Loucy (cell line): ENCODE results near the gene FJX1.

Source experiments
- H2AFZ ChIP-seq: fragments of 200-600 bp; sonication (generic); 2 replicates; pipeline ENCODE4 v1.6.0; 2016; ENCODE audit warnings: antibody characterized with exemption, mild to moderate bottlenecking, low read length, moderate library complexity
- H3F3A ChIP-seq: fragments of 200-600 bp; 2 replicates; pipeline ENCODE4 v1.6.0; 2016; ENCODE audit warnings: antibody characterized with exemption, low read depth, mild to moderate bottlenecking
- H3K27me3 ChIP-seq: fragments of 200-600 bp; sonication (generic); 2 replicates; pipeline ENCODE4 v1.6.1; 2014; ENCODE audit warnings: low read length, mild to moderate bottlenecking; ENCODE audit not compliant: insufficient read depth, poor library complexity, severe bottlenecking
- H3K36me3 ChIP-seq: fragments of 200-600 bp; sonication (generic); 2 replicates; pipeline ENCODE4 v1.6.1; 2016; ENCODE audit warnings: low read length; ENCODE audit not compliant: insufficient read depth
- H3K4me1 ChIP-seq: fragments of 200-600 bp; sonication (generic); 2 replicates; pipeline ENCODE4 v1.5.1; 2014; ENCODE audit warnings: low read length, mild to moderate bottlenecking; ENCODE audit not compliant: insufficient read depth, poor library complexity, severe bottlenecking
- H3K4me2 ChIP-seq: fragments of 200-600 bp; sonication (generic); 2 replicates; pipeline ENCODE4 v1.6.0; 2014; ENCODE audit warnings: antibody characterized with exemption, low read length, low read depth, mild to moderate bottlenecking; ENCODE audit not compliant: poor library complexity, severe bottlenecking
- H3K4me3 ChIP-seq: fragments of 200-600 bp; sonication (generic); 2 replicates; pipeline ENCODE4 v1.5.1; 2014; ENCODE audit warnings: low read length, mild to moderate bottlenecking, mixed read lengths; ENCODE audit not compliant: poor library complexity, severe bottlenecking
- H3K79me2 ChIP-seq: fragments of 200-600 bp; sonication (generic); 2 replicates; pipeline ENCODE4 v1.6.1; 2014; ENCODE audit warnings: low read length; ENCODE audit not compliant: insufficient read depth
- H3K9ac ChIP-seq: fragments of 200-600 bp; sonication (generic); 2 replicates; pipeline ENCODE4 v1.6.0; 2014; ENCODE audit warnings: mild to moderate bottlenecking, low read depth, low read length, moderate library complexity; ENCODE audit not compliant: poor library complexity, severe bottlenecking
- H3K9me2 ChIP-seq: fragments of 200-600 bp; sonication (generic); replicated peaks from 2 replicates; pipeline ENCODE4 v1.6.1; 2016; ENCODE audit warnings: low read depth, low read length, mixed read lengths
- H3K9me3 ChIP-seq: fragments of 200-600 bp; sonication (generic); 2 replicates; pipeline ENCODE4 v1.6.1; 2014; ENCODE audit warnings: mild to moderate bottlenecking, antibody characterized with exemption, low read length, low read depth; ENCODE audit not compliant: insufficient read depth
- H4K20me1 ChIP-seq: fragments of 200-600 bp; sonication (generic); 2 replicates; pipeline ENCODE4 v1.6.0; 2014; ENCODE audit warnings: antibody characterized with exemption, low read length, mild to moderate bottlenecking; ENCODE audit not compliant: insufficient read depth, poor library complexity, severe bottlenecking
- EZH2phosphoT487 ChIP-seq: fragments of 200-600 bp; IDR thresholded peaks from 2 replicates; pipeline ENCODE4 v1.6.1; 2018; ENCODE audit warnings: antibody characterized with exemption, mild to moderate bottlenecking, moderate library complexity, borderline replicate concordance
- TF ChIP-seq, protein P1 (sequence below): fragments of 200-600 bp; sonication (generic); conservative IDR thresholded peaks from 2 replicates; pipeline ENCODE4 v1.5.1; 2014; ENCODE audit warnings: mild to moderate bottlenecking, antibody characterized with exemption, low read length

FJX1 gene

GRCh38 chr11:35629511-35629910, 11.3 kb downstream of the FJX1 start:
- H3K9me2 ChIP-seq = no peaks in the 10 kb centered on the region
- H4K20me1 ChIP-seq = no peaks in the 10 kb centered on the region
- TF ChIP-seq, protein P1, sequence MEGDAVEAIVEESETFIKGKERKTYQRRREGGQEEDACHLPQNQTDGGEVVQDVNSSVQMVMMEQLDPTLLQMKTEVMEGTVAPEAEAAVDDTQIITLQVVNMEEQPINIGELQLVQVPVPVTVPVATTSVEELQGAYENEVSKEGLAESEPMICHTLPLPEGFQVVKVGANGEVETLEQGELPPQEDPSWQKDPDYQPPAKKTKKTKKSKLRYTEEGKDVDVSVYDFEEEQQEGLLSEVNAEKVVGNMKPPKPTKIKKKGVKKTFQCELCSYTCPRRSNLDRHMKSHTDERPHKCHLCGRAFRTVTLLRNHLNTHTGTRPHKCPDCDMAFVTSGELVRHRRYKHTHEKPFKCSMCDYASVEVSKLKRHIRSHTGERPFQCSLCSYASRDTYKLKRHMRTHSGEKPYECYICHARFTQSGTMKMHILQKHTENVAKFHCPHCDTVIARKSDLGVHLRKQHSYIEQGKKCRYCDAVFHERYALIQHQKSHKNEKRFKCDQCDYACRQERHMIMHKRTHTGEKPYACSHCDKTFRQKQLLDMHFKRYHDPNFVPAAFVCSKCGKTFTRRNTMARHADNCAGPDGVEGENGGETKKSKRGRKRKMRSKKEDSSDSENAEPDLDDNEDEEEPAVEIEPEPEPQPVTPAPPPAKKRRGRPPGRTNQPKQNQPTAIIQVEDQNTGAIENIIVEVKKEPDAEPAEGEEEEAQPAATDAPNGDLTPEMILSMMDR = no peak
- no peak for TF ChIP-seq EZH2phosphoT487
- no peaks in the 10 kb centered on the region for H3K27me3 ChIP-seq
- peaks cover 21% of the 10 kb centered on the region for H3K4me1 ChIP-seq
- no peaks in the 10 kb centered on the region for H3F3A ChIP-seq
- H2AFZ ChIP-seq = no peak overlapping the region
- H3K9ac ChIP-seq = no peak overlapping the region
- H3K79me2 ChIP-seq = no peaks in the 10 kb centered on the region
- no peak overlapping the region for H3K4me3 ChIP-seq
- no peaks in the 10 kb centered on the region for H3K9me3 ChIP-seq
- H3K4me2 ChIP-seq = no peak overlapping the region
- H3K36me3 ChIP-seq = no peaks in the 10 kb centered on the region

DNA sequence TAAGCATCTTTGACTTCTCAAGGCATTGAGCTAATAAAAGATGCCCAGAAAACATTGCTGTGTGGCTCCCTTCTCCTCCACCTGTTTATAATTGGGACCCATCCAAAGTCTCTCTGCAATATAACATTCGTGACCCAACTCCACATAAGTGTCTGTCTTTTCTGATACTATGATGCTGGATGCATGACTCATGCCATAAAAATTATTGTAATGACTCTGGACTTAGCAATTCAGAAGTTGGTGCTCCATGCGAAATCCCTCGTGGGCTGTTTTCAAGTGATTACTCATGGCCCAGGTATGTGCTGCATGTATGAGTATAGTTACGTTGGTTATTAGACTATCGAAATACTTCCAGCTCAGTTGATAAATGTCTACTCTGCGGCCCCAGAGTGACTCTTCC, 11.7 kb downstream of the FJX1 start:
- no peaks in the 10 kb centered on the region for H3F3A ChIP-seq

GRCh38 chr11:35631891-35632290, 13.6 kb downstream of the FJX1 start:
- Histone ChIP-seq H3K27me3 (no peaks in the 10 kb centered on the region), H3K4me2 (no peak overlapping the region), H3K4me3 (no peak overlapping the region), H3F3A (no peaks in the 10 kb centered on the region), H3K9me3 (no peaks in the 10 kb centered on the region), H3K9ac (no peak overlapping the region), H3K9me2 (no peaks in the 10 kb centered on the region), H3K79me2 (no peaks in the 10 kb centered on the region), H4K20me1 (no peaks in the 10 kb centered on the region), H3K36me3 (no peaks in the 10 kb centered on the region), H2AFZ (no peak overlapping the region), H3K4me1 (peaks cover 24% of the 10 kb centered on the region)
- no peak for TF ChIP-seq EZH2phosphoT487
- TF ChIP-seq, protein P1 = no peak

More for the DNA sequence above, 11.7 kb downstream of the FJX1 start:
- no peak overlapping the region for H3K4me2 ChIP-seq
- H3K4me1 ChIP-seq = peaks cover 24% of the 10 kb centered on the region
- no peaks in the 10 kb centered on the region for H3K36me3 ChIP-seq
- no peaks in the 10 kb centered on the region for H3K27me3 ChIP-seq
- no peak overlapping the region for H3K9ac ChIP-seq
- no peak overlapping the region for H3K4me3 ChIP-seq
- no peak for TF ChIP-seq EZH2phosphoT487
- TF ChIP-seq, protein P1 = no peak
- H2AFZ ChIP-seq = no peak overlapping the region
- H3K9me2 ChIP-seq = no peaks in the 10 kb centered on the region
- H4K20me1 ChIP-seq = no peaks in the 10 kb centered on the region
- H3K9me3 ChIP-seq = no peaks in the 10 kb centered on the region
- no peaks in the 10 kb centered on the region for H3K79me2 ChIP-seq
